Measurements from ENCODE around the gene MRPL4. TPM values are rescaled to one million over a fixed set of nuclear protein-coding genes. Genes with fewer than 3 reads are reported as not detected.

The MRPL4 gene
- total and polyA plus RNA-seq, 2 of the 13 experiments (the other 11 are each of a cell fraction or from before 2014, with no cell fraction given), result 40.6 to 42.5 TPM

- POLR2A ChIA-PET, result no interaction called here
- Histone ChIP-seq H4K20me1 (ENCODE audit: insufficient read depth, low read length) (no peaks in the 10 kb centered on the region), H3K27me3 (ENCODE audit: control insufficient read depth in 1 of 2, insufficient read depth in 2 of 2, low read length in 2 of 2) (no peaks in the 10 kb centered on the region; a peak in 1 of 5 replicates), H3K36me3 (replicated peaks in 1 of 2; ENCODE audit: control insufficient read depth in 1 of 2, insufficient read depth in 2 of 2, low read length in 2 of 2) (no peaks in the 10 kb centered on the region), H3K27ac (ENCODE audit: extremely low read length, insufficient read depth, low read length) (no peak overlapping the region), H3K4me3 (replicated peaks in 1 of 3; ENCODE audit: insufficient read depth in 1 of 3, low read depth in 2 of 3, low read length in 3 of 3) (no peak overlapping the region), H3K4me1 (ENCODE audit: insufficient read depth, low read length) (peaks cover 30% of the 10 kb centered on the region), H3K9ac (ENCODE audit: insufficient read depth, low read depth, low read length) (no peak overlapping the region), H3K4me2 (ENCODE audit: low read depth, low read length) (no peak overlapping the region), H3K79me2 (ENCODE audit: insufficient read depth, low read length) (no peaks in the 10 kb centered on the region), H2AFZ (ENCODE audit: low read length) (no peak overlapping the region), H3K9me3 (ENCODE audit: low read length) (no peaks in the 10 kb centered on the region)
- TF ChIP-seq ZNF282 (IDR thresholded peaks at IDR 0.05; ENCODE audit: partially characterized antibody), result no peak
- no peak for TF ChIP-seq ZBED4 (CRISPR knock-in tag; IDR thresholded peaks at IDR 0.05; ENCODE audit: borderline replicate concordance)
- no peak for TF ChIP-seq ZNF543 (CRISPR knock-in tag; IDR thresholded peaks at IDR 0.05)
- TF ChIP-seq ATM (IDR thresholded peaks at IDR 0.05; ENCODE audit: borderline replicate concordance), result no peak
- no peak for TF ChIP-seq KMT2A (CRISPR knock-in tag; IDR thresholded peaks at IDR 0.05)
- TF ChIP-seq TSC22D2 (CRISPR knock-in tag; IDR thresholded peaks at IDR 0.05; ENCODE audit: borderline replicate concordance), result no peak
- 77% methylated on average over 13 of the region's 14 CpGs for WGBS (ENCODE audit: low lambda C conversion rate)
- no TSS peak for BruUV-seq (replicated peaks)
- intact Hi-C loops (cut with micrococcal nuclease; ENCODE audit: unreplicated experiment) (no loop called here), in situ Hi-C loops (cut with HindIII; ENCODE audit: extremely low pct_ligation_motif_present, low pct_unique_long_range_greater_than_20kb) (no loop called here)
- ATAC-seq (no peak), FAIRE-seq (no peak), DNase-seq (ENCODE audit: low spot score) (no peak)
- CTCF ChIA-PET (ENCODE audit: low intra/inter-chr PET ratio, low total read pairs), result no interaction called here
Observed at GRCh38 chr19:10222201-10222890, 29.7 kb upstream of the MRPL4 start.

All from HepG2 (cell line).